Measurements from ENCODE around the gene VWA5B1.

DNA sequence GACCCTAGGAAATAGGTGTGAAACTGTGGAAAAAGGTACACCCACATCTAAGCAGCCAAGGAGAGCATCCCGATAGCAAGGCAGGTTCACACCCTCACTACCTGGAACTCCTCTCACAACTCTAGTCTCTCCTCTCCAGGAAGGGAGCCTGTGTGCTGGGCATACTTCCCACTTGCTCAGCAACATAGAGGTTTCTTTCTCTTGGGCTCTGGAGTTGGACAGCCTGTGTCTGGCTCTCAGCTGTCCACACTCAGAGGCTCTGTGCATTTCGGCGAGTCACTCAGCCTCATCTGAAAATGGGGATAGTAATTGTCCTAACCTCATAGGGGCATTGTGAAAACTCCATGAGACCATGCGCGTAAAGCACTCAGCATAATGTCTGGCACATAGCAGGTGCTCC lies 29.6 kb upstream of the VWA5B1 start:
- TF ChIP-seq POLR2A (IDR thresholded peaks at IDR 0.05) (no peak), CTCF (IDR thresholded peaks at IDR 0.05 in 8 of 11, conservative IDR thresholded peaks at IDR 0.05 in 3 of 11) (no peak), POLR2AphosphoS5 (IDR thresholded peaks at IDR 0.05) (no peak)

All from spleen (tissue), 7 donors.